ENCODE data around the gene CRTC3.
"Not testable (repeated sequence)": the region's sequence is repeated elsewhere in the genome, so short reads cannot be mapped to it uniquely, and the experiment has no call there.

Gene CRTC3

GRCh38 chr15:90646662-90647305 lies 117.1 kb downstream of the CRTC3 start:
- H3K36me3 ChIP-seq (ENCODE audit: insufficient read depth, insufficient read length, low read length) = peaks cover 20% of the 10 kb centered on the region
- peaks cover 2% of the 10 kb centered on the region for H3K4me1 ChIP-seq (ENCODE audit: insufficient read depth, insufficient read length)
- no peak overlapping the region for H3K9ac ChIP-seq (ENCODE audit: insufficient read length, low read depth)
- TF ChIP-seq YY1 (IDR thresholded peaks at IDR 0.05; ENCODE audit: insufficient read depth, insufficient read length) (no peak), ZNF274 (IDR thresholded peaks at IDR 0.05; ENCODE audit: low read depth, low read length) (no peak), SUZ12 (IDR thresholded peaks at IDR 0.05; ENCODE audit: extremely low read depth, insufficient read depth, insufficient read length) (no peak)
- H3K4me3 ChIP-seq (ENCODE audit: insufficient read length, low read depth) = no peak overlapping the region
- H3K9me3 ChIP-seq (ENCODE audit: insufficient read depth, low read length) = no peaks in the 10 kb centered on the region
- DNase-seq (ENCODE audit: low read depth, low spot score) = no peak
- no peaks in the 10 kb centered on the region for H3K27me3 ChIP-seq (ENCODE audit: insufficient read depth, insufficient read length)

GRCh38 chr15:90647326-90647725 lies 117.6 kb downstream of the CRTC3 start:
- H3K9me3 ChIP-seq (ENCODE audit: insufficient read depth, low read length) = no peaks in the 10 kb centered on the region
- no peak overlapping the region for H3K9ac ChIP-seq (ENCODE audit: insufficient read length, low read depth)
- no peak overlapping the region for H3K4me3 ChIP-seq (ENCODE audit: insufficient read length, low read depth)
- peaks cover 2% of the 10 kb centered on the region for H3K4me1 ChIP-seq (ENCODE audit: insufficient read depth, insufficient read length)
- no peaks in the 10 kb centered on the region for H3K27me3 ChIP-seq (ENCODE audit: insufficient read depth, insufficient read length)
- DNase-seq (ENCODE audit: low read depth, low spot score) = no peak
- no peak for TF ChIP-seq YY1 (IDR thresholded peaks at IDR 0.05; ENCODE audit: insufficient read depth, insufficient read length)
- TF ChIP-seq SUZ12 (IDR thresholded peaks at IDR 0.05; ENCODE audit: extremely low read depth, insufficient read depth, insufficient read length) = no peak
- no peak for TF ChIP-seq ZNF274 (IDR thresholded peaks at IDR 0.05; ENCODE audit: low read depth, low read length)
- H3K36me3 ChIP-seq (ENCODE audit: insufficient read depth, insufficient read length, low read length) = peaks cover 14% of the 10 kb centered on the region

GRCh38 chr15:90648137-90649070 lies 118.7 kb downstream of the CRTC3 start:
- peaks cover 4% of the 10 kb centered on the region for H3K36me3 ChIP-seq (ENCODE audit: insufficient read depth, insufficient read length, low read length)
- TF ChIP-seq ZNF274 (IDR thresholded peaks at IDR 0.05; ENCODE audit: low read depth, low read length) = no peak
- no peak for TF ChIP-seq SUZ12 (IDR thresholded peaks at IDR 0.05; ENCODE audit: extremely low read depth, insufficient read depth, insufficient read length)
- TF ChIP-seq YY1 (IDR thresholded peaks at IDR 0.05; ENCODE audit: insufficient read depth, insufficient read length) = no peak
- no peaks in the 10 kb centered on the region for H3K9me3 ChIP-seq (ENCODE audit: insufficient read depth, low read length)
- H3K4me3 ChIP-seq (ENCODE audit: insufficient read length, low read depth) = no peak overlapping the region
- H3K9ac ChIP-seq (ENCODE audit: insufficient read length, low read depth) = no peak overlapping the region
- peak; percentile 49 for DNase-seq (ENCODE audit: low read depth, low spot score)
- H3K4me1 ChIP-seq (ENCODE audit: insufficient read depth, insufficient read length) = peaks cover 2% of the 10 kb centered on the region
- no peaks in the 10 kb centered on the region for H3K27me3 ChIP-seq (ENCODE audit: insufficient read depth, insufficient read length)

DNA sequence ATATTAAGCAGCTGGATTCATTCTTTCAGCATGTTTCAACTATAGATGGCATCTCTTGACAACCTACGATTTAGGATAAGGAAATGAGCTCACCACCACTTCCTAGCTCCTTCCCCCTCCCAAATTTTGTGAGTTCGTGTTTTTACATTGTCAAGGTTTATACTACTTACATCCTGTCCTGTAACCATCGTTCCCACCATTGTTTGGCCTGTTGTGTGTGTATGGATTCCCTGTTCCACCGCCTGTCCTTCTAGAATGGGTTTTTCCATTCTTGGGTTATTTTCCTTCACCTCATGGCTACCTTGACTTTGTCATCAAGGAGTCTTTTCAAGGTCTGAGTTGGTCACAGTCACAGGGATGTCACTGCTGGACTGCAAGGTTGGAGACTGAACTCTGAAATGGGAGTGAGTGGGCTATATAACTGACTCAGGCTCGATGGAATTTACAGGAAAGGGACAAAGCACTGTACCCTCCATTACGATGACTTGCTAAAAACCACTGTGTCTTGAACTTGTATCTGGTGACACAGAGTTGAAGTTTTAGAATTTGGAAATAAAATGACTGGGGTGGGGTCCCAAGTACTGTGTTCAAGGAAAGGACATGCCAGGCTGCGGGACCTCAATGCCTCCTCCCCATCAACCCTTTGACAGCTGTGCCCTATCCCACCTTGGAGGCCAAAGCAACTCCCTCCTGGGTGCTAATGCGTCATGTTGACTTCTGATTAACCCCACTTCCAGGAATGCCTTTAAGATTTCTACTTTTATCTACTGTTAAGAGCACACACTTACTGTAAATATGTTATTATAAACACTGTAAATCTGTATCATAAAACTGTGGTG lies 120.6 kb downstream of the CRTC3 start:
- no peak overlapping the region for H3K9ac ChIP-seq (ENCODE audit: insufficient read length, low read depth)
- no peak for DNase-seq (ENCODE audit: low read depth, low spot score)
- H3K4me3 ChIP-seq (ENCODE audit: insufficient read length, low read depth) = no peak overlapping the region
- H3K36me3 ChIP-seq (ENCODE audit: insufficient read depth, insufficient read length, low read length) = no peaks in the 10 kb centered on the region
- TF ChIP-seq ZNF274 (IDR thresholded peaks at IDR 0.05; ENCODE audit: low read depth, low read length) = no peak
- no peak for TF ChIP-seq YY1 (IDR thresholded peaks at IDR 0.05; ENCODE audit: insufficient read depth, insufficient read length)
- no peak for TF ChIP-seq SUZ12 (IDR thresholded peaks at IDR 0.05; ENCODE audit: extremely low read depth, insufficient read depth, insufficient read length)
- H3K4me1 ChIP-seq (ENCODE audit: insufficient read depth, insufficient read length) = peaks cover 8% of the 10 kb centered on the region
- H3K9me3 ChIP-seq (ENCODE audit: insufficient read depth, low read length) = no peaks in the 10 kb centered on the region
- no peaks in the 10 kb centered on the region for H3K27me3 ChIP-seq (ENCODE audit: insufficient read depth, insufficient read length)

DNA sequence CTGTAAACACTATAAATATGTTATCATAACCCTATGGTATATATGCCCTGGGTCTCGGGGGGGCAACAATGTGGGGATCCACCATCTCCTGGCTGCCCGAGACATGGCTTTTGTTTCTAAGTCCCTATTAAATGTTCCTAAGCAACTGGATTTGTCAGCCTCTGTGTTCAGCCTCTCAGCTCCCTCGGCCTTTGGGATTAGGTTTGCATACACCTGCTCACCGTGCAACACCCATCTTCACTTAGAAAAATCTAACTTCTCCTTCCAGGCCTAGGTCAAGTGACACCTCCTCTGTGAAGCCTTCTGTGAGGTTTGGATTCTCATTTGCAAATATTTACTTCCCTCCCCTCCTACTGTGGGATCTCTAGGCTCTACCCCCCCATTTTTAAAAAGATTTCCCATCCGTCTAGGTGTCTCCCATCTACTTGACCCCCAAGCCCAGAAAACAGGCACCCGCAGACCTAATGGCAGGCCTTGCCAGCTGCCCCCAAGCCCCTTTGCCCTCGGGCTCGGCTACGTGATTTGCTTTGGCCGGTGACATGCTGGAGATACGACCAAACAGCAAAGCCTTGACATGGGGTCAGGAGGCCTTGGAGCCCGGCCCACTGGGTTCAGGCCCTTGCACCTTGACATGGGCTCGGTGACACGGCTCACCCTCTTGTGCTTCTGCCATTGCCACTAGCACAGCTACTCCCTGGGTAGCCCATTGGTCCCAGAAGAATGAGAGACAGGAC lies 121.4 kb downstream of the CRTC3 start:
- no peak for TF ChIP-seq SUZ12 (IDR thresholded peaks at IDR 0.05; ENCODE audit: extremely low read depth, insufficient read depth, insufficient read length)
- no peak for TF ChIP-seq YY1 (IDR thresholded peaks at IDR 0.05; ENCODE audit: insufficient read depth, insufficient read length)
- TF ChIP-seq ZNF274 (IDR thresholded peaks at IDR 0.05; ENCODE audit: low read depth, low read length) = no peak
- peaks cover 8% of the 10 kb centered on the region for H3K4me1 ChIP-seq (ENCODE audit: insufficient read depth, insufficient read length)

GRCh38 chr15:90654233-90655136 lies 124.8 kb downstream of the CRTC3 start:
- TF ChIP-seq ZNF274 (IDR thresholded peaks at IDR 0.05; ENCODE audit: low read depth, low read length) = no peak
- TF ChIP-seq YY1 (IDR thresholded peaks at IDR 0.05; ENCODE audit: insufficient read depth, insufficient read length) = no peak
- no peak for TF ChIP-seq SUZ12 (IDR thresholded peaks at IDR 0.05; ENCODE audit: extremely low read depth, insufficient read depth, insufficient read length)
- peaks cover 6% of the 10 kb centered on the region for H3K4me1 ChIP-seq (ENCODE audit: insufficient read depth, insufficient read length)
- H3K9ac ChIP-seq (ENCODE audit: insufficient read length, low read depth) = peak overlapping the region; percentile 1
- no peaks in the 10 kb centered on the region for H3K36me3 ChIP-seq (ENCODE audit: insufficient read depth, insufficient read length, low read length)
- no peaks in the 10 kb centered on the region for H3K27me3 ChIP-seq (ENCODE audit: insufficient read depth, insufficient read length)
- H3K4me3 ChIP-seq (ENCODE audit: insufficient read length, low read depth) = no peak overlapping the region
- DNase-seq (ENCODE audit: low read depth, low spot score) = no peak
- H3K9me3 ChIP-seq (ENCODE audit: insufficient read depth, low read length) = no peaks in the 10 kb centered on the region

More for the DNA sequence above, 121.4 kb downstream of the CRTC3 start:
- no peak for DNase-seq (ENCODE audit: low read depth, low spot score)
- Histone ChIP-seq H3K36me3 (ENCODE audit: insufficient read depth, insufficient read length, low read length) (no peaks in the 10 kb centered on the region), H3K27me3 (ENCODE audit: insufficient read depth, insufficient read length) (no peaks in the 10 kb centered on the region), H3K4me3 (ENCODE audit: insufficient read length, low read depth) (no peak overlapping the region), H3K9me3 (ENCODE audit: insufficient read depth, low read length) (no peaks in the 10 kb centered on the region), H3K9ac (ENCODE audit: insufficient read length, low read depth) (no peak overlapping the region)

- DNase-seq (ENCODE audit: low read depth, low spot score); H3K4me3 ChIP-seq (ENCODE audit: insufficient read length, low read depth); H3K9ac ChIP-seq (ENCODE audit: insufficient read length, low read depth); H3K36me3 ChIP-seq (ENCODE audit: insufficient read depth, insufficient read length, low read length); H3K27me3 ChIP-seq (ENCODE audit: insufficient read depth, insufficient read length); H3K9me3 ChIP-seq (ENCODE audit: insufficient read depth, low read length): not testable (repeated sequence)
- peaks cover 15% of the 10 kb centered on the region for H3K4me1 ChIP-seq (ENCODE audit: insufficient read depth, insufficient read length)
Measured at GRCh38 chr15:90657520-90658172, 127.9 kb downstream of the CRTC3 start.

Measured in NT2/D1 (cell line).